Keratinocyte (primary cell): ENCODE measurements around the gene SH3RF2. TPM values are rescaled to one million over a fixed set of nuclear protein-coding genes. Genes with fewer than 3 reads are reported as not detected.

Experiments used
- DNase-seq: peaks from one replicate; pipeline ENCODE4 v3.0.0-alpha.2; 2011; ENCODE audit warnings: low read depth, missing footprints, low spot score
- FAIRE-seq: peaks from 2 replicates; lab custom pipeline; 2011; peaks lifted over from hg19 to GRCh38; lab: Jason Lieb, UNC
- H2AFZ ChIP-seq: 2 replicates; pipeline ENCODE4 v1.6.0; 2012; ENCODE audit warnings: low read length, control low read depth, inconsistent platforms; ENCODE audit not compliant: control insufficient read depth
- H3K27ac ChIP-seq: 2 replicates; pipeline ENCODE4 v1.5.1; 2011; ENCODE audit warnings: low read length; ENCODE audit not compliant: control insufficient read depth, insufficient read depth
- H3K27me3 ChIP-seq: 3 replicates; pipeline ENCODE4 v1.6.0; 2011; ENCODE audit warnings: low read length; ENCODE audit not compliant: control insufficient read depth, insufficient read depth; ENCODE audit errors: extremely low read depth
- H3K36me3 ChIP-seq, 2 experiments: 2 replicates in 1 of 2; 3 replicates in 1 of 2; pipeline ENCODE4 v1.5.1; 2011; ENCODE audit warnings: low read length in 2 of 2, mild to moderate bottlenecking in 1 of 2; ENCODE audit not compliant: control insufficient read depth in 2 of 2, insufficient read depth in 2 of 2; ENCODE audit errors: extremely low read depth in 1 of 2
- H3K4me1 ChIP-seq: 3 replicates; pipeline ENCODE4 v1.5.1; 2011; ENCODE audit warnings: low read length; ENCODE audit not compliant: control insufficient read depth, insufficient read depth; ENCODE audit errors: extremely low read depth
- H3K4me2 ChIP-seq: 3 replicates; pipeline ENCODE4 v1.6.0; 2011; ENCODE audit warnings: low read depth, low read length; ENCODE audit not compliant: control insufficient read depth, insufficient read depth; ENCODE audit errors: extremely low read depth
- H3K4me3 ChIP-seq, 3 experiments: fragments of 200-600 bp in 1 of 3; sonication (generic) in 1 of 3; 2 replicates in 2 of 3; 3 replicates in 1 of 3; pipeline ENCODE4 v1.5.1; 2011 to 2016; ENCODE audit warnings: low read length in 3 of 3, mild to moderate bottlenecking in 3 of 3, control low read depth in 2 of 3, inconsistent platforms in 1 of 3, low read depth in 1 of 3, mixed read lengths in 1 of 3, mixed run types in 1 of 3, moderate library complexity in 1 of 3; ENCODE audit not compliant: control insufficient read depth in 2 of 3, insufficient read depth in 2 of 3; ENCODE audit errors: extremely low read depth in 1 of 3
- H3K79me2 ChIP-seq: 2 replicates; pipeline ENCODE4 v1.6.0; 2012; ENCODE audit warnings: low read length; ENCODE audit not compliant: control insufficient read depth, insufficient read depth
- H3K9ac ChIP-seq: 3 replicates; pipeline ENCODE4 v1.6.0; 2011; ENCODE audit warnings: low read length; ENCODE audit not compliant: control insufficient read depth, insufficient read depth; ENCODE audit errors: extremely low read depth
- H3K9me1 ChIP-seq: 3 replicates; pipeline ENCODE4 v1.6.0; 2011; ENCODE audit warnings: low read length; ENCODE audit not compliant: control insufficient read depth, insufficient read depth; ENCODE audit errors: extremely low read depth
- H3K9me3 ChIP-seq: 2 replicates; pipeline ENCODE4 v1.5.1; 2012; ENCODE audit warnings: low read depth, low read length; ENCODE audit not compliant: control insufficient read depth
- H4K20me1 ChIP-seq: 3 replicates; pipeline ENCODE4 v1.6.0; 2011; ENCODE audit warnings: low read length; ENCODE audit not compliant: control insufficient read depth, insufficient read depth; ENCODE audit errors: extremely low read depth
- CTCF ChIP-seq, 3 experiments: IDR thresholded peaks in 1 of 3; conservative IDR thresholded peaks in 1 of 3; optimal IDR thresholded peaks in 1 of 3; 2 replicates in 2 of 3; 3 replicates in 1 of 3; pipeline versions ENCODE3 to v1.5.1; 2011; ENCODE audit warnings: low read length in 3 of 3, mild to moderate bottlenecking in 3 of 3, moderate library complexity in 2 of 3, control low read depth in 1 of 3, inconsistent platforms in 1 of 3; ENCODE audit not compliant: insufficient read depth in 2 of 3; ENCODE audit errors: extremely low read depth in 1 of 3
- EZH2 ChIP-seq: IDR thresholded peaks from one replicate; pipeline ENCODE4 v1.6.1; 2012; ENCODE audit warnings: inconsistent platforms, mild to moderate bottlenecking, low read length, moderate library complexity
- dilution Hi-C: fragments of 300-500 bp; cut with MboI; formaldehyde crosslinking; loops from one replicate; pipeline ENCODE4 v1.7.0; 2020; ENCODE audit warnings: low sequenced_read_pairs; ENCODE audit not compliant: extremely low pct_ligation_motif_present
- polyA plus RNA-seq, 5 experiments: library from polyadenylated mRNA; depleted of rRNA in 3 of 5; stranded (reverse) in 3 of 5; stranded (forward) in 1 of 5; unstranded in 1 of 5; fragments of >200 nt; gene quantifications; 1 replicate in 1 of 5; 2 replicates in 3 of 5; 3 replicates in 1 of 5; pipeline versions ENCODE4 v1.2.1 to v1.2.3, GENCODE V29; 2011 to 2012; ENCODE audit warnings: missing spikeins in 2 of 5, low read depth in 1 of 5, low replicate concordance in 1 of 5

SH3RF2 gene
- polyA plus RNA-seq, 1 donor (not counting 4 experiments of a cell fraction or from before 2014, with no cell fraction given): 43.7 TPM

- H3K9ac ChIP-seq: no peak overlapping the region
- no peaks in the 10 kb centered on the region for H3K27me3 ChIP-seq
- peaks cover 53% of the 10 kb centered on the region for H3K79me2 ChIP-seq
- H2AFZ ChIP-seq: no peak overlapping the region
- H3K27ac ChIP-seq: no peak overlapping the region
- H3K9me1 ChIP-seq: no peaks in the 10 kb centered on the region
- FAIRE-seq (no peak), DNase-seq (no peak)
- H3K4me1 ChIP-seq: no peaks in the 10 kb centered on the region
- no peaks in the 10 kb centered on the region for H4K20me1 ChIP-seq
- peaks cover 3 to 6% of the 10 kb centered on the region in 2 experiments for H3K36me3 ChIP-seq
- no peak overlapping the region for H3K4me3 ChIP-seq
- TF ChIP-seq EZH2: no peak
- TF ChIP-seq CTCF (optimal IDR thresholded peaks at IDR 0.05 in 1 of 3, IDR thresholded peaks at IDR 0.05 in 1 of 3, conservative IDR thresholded peaks at IDR 0.05 in 1 of 3; ENCODE audit: extremely low read depth in 1 of 3, insufficient read depth in 2 of 3, low read length in 3 of 3): no peak
- peaks cover 2% of the 10 kb centered on the region for H3K9me3 ChIP-seq
- no peak overlapping the region for H3K4me2 ChIP-seq
- dilution Hi-C loops: no loop called here
Observed at GRCh38 chr5:145988993-145989392, 52.6 kb downstream of the SH3RF2 start.

- Histone ChIP-seq H3K4me1 (no peaks in the 10 kb centered on the region), H3K4me3 (no peak overlapping the region), H4K20me1 (no peaks in the 10 kb centered on the region), H3K27me3 (no peaks in the 10 kb centered on the region), H2AFZ (no peak overlapping the region), H3K4me2 (no peak overlapping the region), H3K9me3 (peaks cover 2% of the 10 kb centered on the region), H3K27ac (no peak overlapping the region), H3K36me3 (peaks cover 3 to 6% of the 10 kb centered on the region in 2 experiments), H3K79me2 (peaks cover 51% of the 10 kb centered on the region), H3K9me1 (no peaks in the 10 kb centered on the region), H3K9ac (no peak overlapping the region)
- no peak for DNase-seq
- TF ChIP-seq CTCF (optimal IDR thresholded peaks at IDR 0.05 in 1 of 3, IDR thresholded peaks at IDR 0.05 in 1 of 3, conservative IDR thresholded peaks at IDR 0.05 in 1 of 3; ENCODE audit: extremely low read depth in 1 of 3, insufficient read depth in 2 of 3, low read length in 3 of 3) (no peak), EZH2 (no peak)
- peak; percentile 13 for FAIRE-seq
- dilution Hi-C loops: no loop called here
Observed at GRCh38 chr5:145989428-145989827, 53.0 kb downstream of the SH3RF2 start.
